OCI-LY3 (cell line): ENCODE data around the gene CRADD.

Source experiments
- CTCF ChIP-seq: fragments of 200-600, 300-600 bp; sonication (generic); IDR thresholded peaks from 2 replicates; pipeline ENCODE4 v1.5.1; 2014; ENCODE audit warnings: antibody characterized with exemption, low read length, low read depth
- EZH2phosphoT487 ChIP-seq: fragments of 200-600 bp; shearing (Covaris generic); IDR thresholded peaks from 2 replicates; pipeline ENCODE4 v1.6.1; 2018; ENCODE audit warnings: antibody characterized with exemption, mixed run types, low read depth

DNA sequence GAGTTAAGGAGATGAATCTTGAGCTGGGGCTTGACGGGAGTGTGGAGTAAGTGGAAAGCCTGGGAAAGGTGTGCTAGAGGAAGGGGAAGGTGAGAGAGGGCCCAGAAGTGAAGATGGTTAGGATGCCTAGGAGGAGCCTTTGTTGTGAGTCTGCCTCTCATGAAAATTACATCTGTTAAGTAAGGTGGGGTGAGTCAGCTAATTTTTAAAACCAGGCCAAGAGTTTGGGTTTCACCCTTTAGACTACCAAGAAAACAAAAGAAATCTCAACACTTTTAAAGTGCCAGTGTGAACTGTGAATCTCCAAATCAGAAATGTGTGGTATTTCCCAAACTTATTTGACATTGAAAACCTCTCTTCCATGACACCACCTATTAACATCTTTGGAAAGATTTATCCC is 185.2 kb downstream of the CRADD start:
- no peak for TF ChIP-seq CTCF
- no peak for TF ChIP-seq EZH2phosphoT487
